Activated effector memory CD4-positive, alpha-beta T cell treated with Interleukin-2 at 50 U/mL for 16 hours (primary cell): ENCODE data around the gene ADGRB3.

ENCODE experiments used
- DNase-seq: peaks from one replicate; pipeline ENCODE4 v3.0.0-alpha.2; 2020

The ADGRB3 gene

GRCh38 chr6:68709882-68710281, 74.8 kb downstream of the ADGRB3 start:
- DNase-seq: no peak

- DNase-seq: no peak
Measured at GRCh38 chr6:68710496-68710895, 75.4 kb downstream of the ADGRB3 start.

GRCh38 chr6:68710916-68711315, 75.8 kb downstream of the ADGRB3 start:
- DNase-seq: no peak

- no peak for DNase-seq
Measured at GRCh38 chr6:68711386-68712000, 76.4 kb downstream of the ADGRB3 start.

GRCh38 chr6:68716620-68717019, 81.5 kb downstream of the ADGRB3 start:
- no peak for DNase-seq

- no peak for DNase-seq
Measured at GRCh38 chr6:68718385-68719073, 83.4 kb downstream of the ADGRB3 start.

GRCh38 chr6:68719761-68720160, 84.7 kb downstream of the ADGRB3 start:
- DNase-seq: no peak

- DNase-seq: no peak
Measured at GRCh38 chr6:68722891-68723527, 87.9 kb downstream of the ADGRB3 start.

GRCh38 chr6:68724060-68724459, 89.0 kb downstream of the ADGRB3 start:
- no peak for DNase-seq

GRCh38 chr6:68726337-68726736, 91.3 kb downstream of the ADGRB3 start:
- no peak for DNase-seq

GRCh38 chr6:68726992-68727391, 91.9 kb downstream of the ADGRB3 start:
- DNase-seq: no peak

- DNase-seq: no peak
Measured at GRCh38 chr6:68727699-68728098, 92.6 kb downstream of the ADGRB3 start.

- DNase-seq: no peak
Measured at GRCh38 chr6:68728159-68728979, 93.3 kb downstream of the ADGRB3 start.

- no peak for DNase-seq
Measured at GRCh38 chr6:68729377-68729903, 94.4 kb downstream of the ADGRB3 start.

GRCh38 chr6:68730291-68731054, 95.4 kb downstream of the ADGRB3 start:
- DNase-seq: no peak

GRCh38 chr6:68732423-68732822, 97.3 kb downstream of the ADGRB3 start:
- no peak for DNase-seq

- no peak for DNase-seq
Measured at GRCh38 chr6:68735866-68736265, 100.8 kb downstream of the ADGRB3 start.

- no peak for DNase-seq
Measured at GRCh38 chr6:68737061-68737460, 102.0 kb downstream of the ADGRB3 start.

GRCh38 chr6:68738039-68738438, 103.0 kb downstream of the ADGRB3 start:
- DNase-seq: no peak

GRCh38 chr6:68740828-68741500, 105.9 kb downstream of the ADGRB3 start:
- DNase-seq: no peak

GRCh38 chr6:68741501-68742386, 106.7 kb downstream of the ADGRB3 start:
- no peak for DNase-seq
